Stimulated activated naive CD4-positive, alpha-beta T cell treated with Interleukin-2 at 50 U/mL for 16 hours (primary cell): ENCODE results near the gene RILP.

Experiments used
- DNase-seq: peaks from one replicate; lab custom pipeline; 2025; lab: John Stamatoyannopoulos, UW

Gene RILP

GRCh38 chr17:1627982-1628855 lies 21.4 kb downstream of the RILP start, which contains the start of gene SLC43A2:
SLC43A2 (minus strand) TSS chr17:1628834; CDS start chr17:1627874, 960 bp downstream.
- peak; percentile 73 for DNase-seq

- DNase-seq = no peak
Observed at GRCh38 chr17:1627182-1627981, 22.3 kb downstream of the RILP start.

- DNase-seq = no peak
Observed at GRCh38 chr17:1626333-1626732, 23.3 kb downstream of the RILP start.

GRCh38 chr17:1625581-1625980 lies 24.1 kb downstream of the RILP start:
- no peak for DNase-seq

- no peak for DNase-seq
Observed at GRCh38 chr17:1625053-1625452, 24.6 kb downstream of the RILP start.

GRCh38 chr17:1624650-1625049 lies 25.0 kb downstream of the RILP start:
- no peak for DNase-seq

GRCh38 chr17:1623057-1623630 lies 26.5 kb downstream of the RILP start:
- no peak for DNase-seq

- no peak for DNase-seq
Observed at GRCh38 chr17:1621273-1621954, 28.3 kb downstream of the RILP start.

GRCh38 chr17:1620486-1620885 lies 29.2 kb downstream of the RILP start:
- no peak for DNase-seq

GRCh38 chr17:1617620-1618174 lies 32.0 kb downstream of the RILP start:
- DNase-seq = no peak

- DNase-seq = no peak
Observed at GRCh38 chr17:1616101-1616500, 33.6 kb downstream of the RILP start.

- no peak for DNase-seq
Observed at GRCh38 chr17:1612400-1612799, 37.3 kb downstream of the RILP start.

- DNase-seq = no peak
Observed at GRCh38 chr17:1611715-1612114, 38.0 kb downstream of the RILP start.

- DNase-seq = no peak
Observed at GRCh38 chr17:1608676-1609075, 41.0 kb downstream of the RILP start.

GRCh38 chr17:1607971-1608320 lies 41.7 kb downstream of the RILP start:
- DNase-seq = no peak

- peak; percentile 14 for DNase-seq
Observed at GRCh38 chr17:1606352-1606985, 43.2 kb downstream of the RILP start.

- DNase-seq = no peak
Observed at GRCh38 chr17:1605681-1606351, 43.9 kb downstream of the RILP start.

GRCh38 chr17:1604831-1605528 lies 44.7 kb downstream of the RILP start:
- no peak for DNase-seq

GRCh38 chr17:1601571-1601970 lies 48.1 kb downstream of the RILP start:
- no peak for DNase-seq

GRCh38 chr17:1598399-1599095 lies 51.1 kb downstream of the RILP start:
- DNase-seq = no peak
